Measurements from ENCODE around the gene QPCTL. TPM values are rescaled to one million over a fixed set of nuclear protein-coding genes. Genes with fewer than 3 reads are reported as not detected.

The QPCTL gene
- total and polyA plus RNA-seq, 9 of the 15 experiments (the other 6 are each of a cell fraction or from before 2014, with no cell fraction given) = 0.99 to 31.3 (median 12.7) TPM

GRCh38 chr19:45645631-45646344 is 46.7 kb upstream of the QPCTL start (continued):
- TF ChIP-seq ZNF407 (IDR thresholded peaks at IDR 0.05; ENCODE audit: low read depth) (no peak), SIN3B (IDR thresholded peaks at IDR 0.05; ENCODE audit: low read depth) (no peak), ZNF253 (CRISPR knock-in tag; conservative IDR thresholded peaks at IDR 0.05) (no peak), CHD2 (IDR thresholded peaks at IDR 0.05; ENCODE audit: low read depth, low read length) (peak; percentile 82), BRF1 (IDR thresholded peaks at IDR 0.05; ENCODE audit: borderline replicate concordance, extremely low read depth, insufficient read length) (no peak), SREBF2 (CRISPR knock-in tag; IDR thresholded peaks at IDR 0.05) (no peak), CTBP1 (IDR thresholded peaks at IDR 0.05; ENCODE audit: borderline replicate concordance) (peak; percentile 74), ZC3H11A (IDR thresholded peaks at IDR 0.05; ENCODE audit: low read depth, low read length) (no peak), HLTF (IDR thresholded peaks at IDR 0.05) (no peak), TAF7 (tag; IDR thresholded peaks at IDR 0.05) (no peak), SLC30A9 (CRISPR knock-in tag; IDR thresholded peaks at IDR 0.05) (no peak), RB1 (IDR thresholded peaks at IDR 0.05; ENCODE audit: low read depth) (peak; percentile 78; the same call in 1 of the 2 replicates), ZBTB8A (IDR thresholded peaks at IDR 0.05; ENCODE audit: partially characterized antibody) (no peak), NFE2 (IDR thresholded peaks at IDR 0.05; ENCODE audit: low read depth) (no peak), NUFIP1 (IDR thresholded peaks at IDR 0.05; ENCODE audit: partially characterized antibody) (peak; percentile 97), FUS (optimal IDR thresholded peaks at IDR 0.05; ENCODE audit: low read depth, low read length) (no peak), HDAC6 (IDR thresholded peaks at IDR 0.05; ENCODE audit: low read depth, low read length) (no peak), TEAD4 (IDR thresholded peaks at IDR 0.05; ENCODE audit: low read length) (peak; percentile 32), TEAD4 (CRISPR knock-in tag; IDR thresholded peaks at IDR 0.05; ENCODE audit: borderline replicate concordance) (no peak)
- TF ChIP-seq, protein P1, sequence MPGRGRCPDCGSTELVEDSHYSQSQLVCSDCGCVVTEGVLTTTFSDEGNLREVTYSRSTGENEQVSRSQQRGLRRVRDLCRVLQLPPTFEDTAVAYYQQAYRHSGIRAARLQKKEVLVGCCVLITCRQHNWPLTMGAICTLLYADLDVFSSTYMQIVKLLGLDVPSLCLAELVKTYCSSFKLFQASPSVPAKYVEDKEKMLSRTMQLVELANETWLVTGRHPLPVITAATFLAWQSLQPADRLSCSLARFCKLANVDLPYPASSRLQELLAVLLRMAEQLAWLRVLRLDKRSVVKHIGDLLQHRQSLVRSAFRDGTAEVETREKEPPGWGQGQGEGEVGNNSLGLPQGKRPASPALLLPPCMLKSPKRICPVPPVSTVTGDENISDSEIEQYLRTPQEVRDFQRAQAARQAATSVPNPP (IDR thresholded peaks at IDR 0.05; ENCODE audit: borderline replicate concordance, insufficient read depth, insufficient read length) = no peak

Data from K562 (cell line).